Cerebellar nuclear complex (tissue), 1 donor: ENCODE measurements around the gene OR6B2.
"Not testable (repeated sequence)": the region's sequence is repeated elsewhere in the genome, so short reads cannot be mapped to it uniquely, and the experiment has no call there.

ENCODE experiments used
- DNase-seq, 2 experiments: peaks; one replicate each; lab custom pipeline; 2025; lab: John Stamatoyannopoulos, UW

OR6B2 gene

GRCh38 chr2:240030379-240031094, at the start of gene OR6B2:
TSS of gene OR6B2 (minus strand) at chr2:240030429. CDS start at chr2:240030429, 0 bp downstream.
- no peak for DNase-seq

- DNase-seq: no peak
Observed at GRCh38 chr2:240078631-240079030, 48.4 kb upstream of the OR6B2 start.

- DNase-seq: no peak
Observed at GRCh38 chr2:240077442-240077841, 47.2 kb upstream of the OR6B2 start.

GRCh38 chr2:240074545-240074944, 44.3 kb upstream of the OR6B2 start:
- no peak for DNase-seq

- no peak for DNase-seq
Observed at GRCh38 chr2:240070907-240071306, 40.7 kb upstream of the OR6B2 start.

- no peak for DNase-seq
Observed at GRCh38 chr2:240069829-240070228, 39.6 kb upstream of the OR6B2 start.

- DNase-seq: no peak
Observed at GRCh38 chr2:240068193-240068592, 38.0 kb upstream of the OR6B2 start.

GRCh38 chr2:240066489-240066888, 36.3 kb upstream of the OR6B2 start:
- no peak for DNase-seq

GRCh38 chr2:240064898-240065297, 34.7 kb upstream of the OR6B2 start:
- DNase-seq: no peak

GRCh38 chr2:240060977-240061591, 30.9 kb upstream of the OR6B2 start:
- DNase-seq: no peak

- DNase-seq: peak in 1 of 2 experiments; percentile 6
Observed at GRCh38 chr2:240056678-240057077, 26.4 kb upstream of the OR6B2 start.

GRCh38 chr2:240055177-240055917, 25.1 kb upstream of the OR6B2 start:
- no peak for DNase-seq

GRCh38 chr2:240053173-240054155, 23.2 kb upstream of the OR6B2 start, which contains the start of gene OR6B3:
TSS of gene OR6B3 (minus strand) at chr2:240053521.
- DNase-seq: no peak

GRCh38 chr2:240052524-240052923, 22.3 kb upstream of the OR6B2 start:
- no peak for DNase-seq

GRCh38 chr2:240051697-240052096, 21.5 kb upstream of the OR6B2 start:
- no peak for DNase-seq

GRCh38 chr2:240050278-240050677, 20.0 kb upstream of the OR6B2 start:
- DNase-seq: no peak

GRCh38 chr2:240048237-240048636, 18.0 kb upstream of the OR6B2 start:
- no peak for DNase-seq

GRCh38 chr2:240045098-240045497, 14.9 kb upstream of the OR6B2 start:
- no peak for DNase-seq

GRCh38 chr2:240044096-240044495, 13.9 kb upstream of the OR6B2 start:
- DNase-seq: not testable (repeated sequence)

- DNase-seq: no peak
Observed at GRCh38 chr2:240043279-240043989, 13.2 kb upstream of the OR6B2 start.

- no peak for DNase-seq
Observed at GRCh38 chr2:240042740-240043139, 12.5 kb upstream of the OR6B2 start.
